ENCODE results near the gene CAPRIN2.

The CAPRIN2 gene

DNA sequence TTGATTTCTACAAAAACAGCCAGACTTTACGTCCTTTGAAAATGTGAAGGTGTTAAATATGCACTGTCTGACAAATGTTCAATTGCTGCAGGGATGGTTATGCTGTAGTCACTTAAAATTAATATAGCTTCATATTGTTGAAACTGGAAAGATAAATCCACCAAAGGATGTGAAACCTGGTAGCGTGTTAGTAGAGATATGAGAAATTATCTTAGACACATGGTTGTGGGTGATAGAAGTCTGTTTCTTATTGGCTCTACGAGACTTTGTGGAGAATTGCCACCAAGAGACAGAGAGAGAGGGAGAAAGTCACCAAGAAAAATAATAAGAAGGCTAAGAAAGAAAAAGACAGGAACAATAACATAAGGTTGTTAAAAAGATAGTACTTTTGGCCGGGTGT, 2.6 kb upstream of the CAPRIN2 start:
- no peak overlapping the region for H3K27ac ChIP-seq
- no peak for TF ChIP-seq CTCF (conservative IDR thresholded peaks at IDR 0.05)
- no peak for TF ChIP-seq ZFX (IDR thresholded peaks at IDR 0.05)

GRCh38 chr12:30756074-30756473, 1.3 kb upstream of the CAPRIN2 start:
- H3K27ac ChIP-seq, result no peak overlapping the region

GRCh38 chr12:30755395-30755762, 628 bp upstream of the CAPRIN2 start:
- H3K27ac ChIP-seq, result peak overlapping the region; percentile 82
- TF ChIP-seq ZFX (IDR thresholded peaks at IDR 0.05), result no peak
- no peak; the same call in 1 of the 2 replicates for TF ChIP-seq CTCF (conservative IDR thresholded peaks at IDR 0.05)

More at GRCh38 chr12:30756074-30756473, 1.3 kb upstream of the CAPRIN2 start:
- no peak for TF ChIP-seq ZFX (IDR thresholded peaks at IDR 0.05)
- TF ChIP-seq CTCF (conservative IDR thresholded peaks at IDR 0.05), result no peak

DNA sequence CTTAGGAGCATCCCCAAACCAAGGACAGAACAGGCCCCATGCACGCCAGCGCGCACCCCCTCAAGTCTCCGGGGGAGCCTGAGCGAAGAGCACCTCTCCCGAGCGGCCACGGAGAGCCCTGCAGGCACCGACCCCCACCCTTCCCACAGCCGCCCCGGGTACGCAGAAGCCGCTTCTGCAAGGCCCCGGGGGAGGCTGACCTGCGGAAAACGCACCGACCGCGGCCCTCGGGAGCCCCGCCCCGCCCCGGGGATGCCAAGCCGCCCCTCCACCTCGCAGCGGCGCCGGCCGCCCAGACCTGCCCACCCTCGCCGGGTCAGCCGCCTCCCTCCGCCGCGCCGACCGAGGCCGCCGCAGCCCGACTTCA, 385 bp downstream of the CAPRIN2 start:
- peak overlapping the region; percentile 82 for H3K27ac ChIP-seq

DNA sequence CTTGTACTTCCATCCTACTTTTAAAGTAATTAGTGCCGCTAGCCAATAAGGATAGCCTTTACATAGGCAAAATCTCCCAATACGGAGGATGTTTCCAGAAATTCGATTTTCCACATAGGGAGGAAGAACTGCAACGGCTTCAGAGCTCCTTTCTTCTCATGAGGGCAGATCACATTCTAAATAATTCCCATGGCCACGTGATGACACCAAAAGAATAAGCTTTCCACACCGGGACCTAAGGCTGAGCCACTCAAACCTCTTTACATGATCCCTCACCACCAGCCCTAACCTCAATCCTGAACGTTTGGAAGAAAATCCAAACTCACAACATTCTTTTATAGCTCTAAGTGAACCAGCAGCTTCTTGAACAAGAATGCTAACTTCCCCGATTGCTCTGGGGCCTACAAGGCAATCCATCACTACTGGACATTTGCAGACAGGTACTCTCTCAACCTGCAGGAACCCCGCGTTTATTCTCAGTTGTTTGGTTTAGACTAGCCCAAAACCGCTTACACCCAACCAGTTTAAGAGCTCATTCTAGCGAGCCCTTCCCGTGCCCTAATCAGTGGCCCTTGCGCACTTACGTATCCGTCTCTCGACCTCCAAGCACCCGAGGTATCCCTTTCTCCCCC, 884 bp downstream of the CAPRIN2 start:
- no peak for TF ChIP-seq ZFX (IDR thresholded peaks at IDR 0.05)
- no peak for TF ChIP-seq CTCF (conservative IDR thresholded peaks at IDR 0.05)
- H3K27ac ChIP-seq, result peak overlapping the region; percentile 82

More for the DNA sequence above, 385 bp downstream of the CAPRIN2 start:
- TF ChIP-seq ZFX (IDR thresholded peaks at IDR 0.05) (peak; percentile 64), CTCF (conservative IDR thresholded peaks at IDR 0.05) (no peak)

DNA sequence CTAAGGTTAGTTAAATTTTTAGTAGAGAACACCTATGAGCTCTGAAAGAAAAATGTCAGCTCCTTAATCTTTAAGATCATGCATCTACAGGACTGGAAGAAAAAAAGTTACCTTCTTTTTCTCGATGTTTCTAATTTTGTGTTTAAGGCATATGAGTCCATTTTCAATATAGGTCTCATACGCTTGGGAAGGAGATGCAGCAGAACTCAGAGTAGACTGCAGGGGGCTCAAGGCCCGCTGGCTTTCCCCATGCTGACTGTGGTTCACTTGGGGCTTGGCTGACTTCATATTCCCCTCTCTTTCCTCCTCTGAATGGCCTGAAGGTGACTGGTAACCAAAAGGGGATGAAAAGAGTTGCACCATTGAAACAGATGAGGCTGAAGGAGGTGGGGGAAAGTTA, 1.5 kb downstream of the CAPRIN2 start:
- H3K27ac ChIP-seq, result no peak overlapping the region
- TF ChIP-seq CTCF (conservative IDR thresholded peaks at IDR 0.05), result peak; percentile 19; the same call in 1 of the 2 replicates
- no peak for TF ChIP-seq ZFX (IDR thresholded peaks at IDR 0.05)

DNA sequence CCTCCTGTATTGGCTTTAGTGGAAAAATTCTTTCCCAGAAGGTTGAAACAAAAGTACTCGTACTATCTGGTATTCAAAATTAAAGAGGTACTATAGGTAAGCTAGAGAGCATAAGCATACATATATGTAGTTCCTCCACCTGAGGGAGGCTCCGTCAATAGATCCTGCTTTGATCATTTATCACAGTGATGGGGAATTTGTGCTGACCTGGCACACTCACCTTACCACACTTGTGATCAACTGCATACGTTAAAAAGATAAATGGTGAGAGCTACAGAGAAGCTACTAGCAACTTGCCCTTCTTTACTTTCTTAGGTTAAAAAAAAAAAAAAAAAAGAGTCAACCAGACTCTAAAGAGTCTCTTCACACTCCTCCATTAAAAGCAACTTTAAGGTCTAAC, 2.5 kb downstream of the CAPRIN2 start:
- TF ChIP-seq ZFX (IDR thresholded peaks at IDR 0.05), result no peak
- TF ChIP-seq CTCF (conservative IDR thresholded peaks at IDR 0.05), result no peak
- H3K27ac ChIP-seq, result no peak overlapping the region

Data from C4-2B (cell line).